Breast epithelium (tissue), 3 donors: ENCODE data around the gene TMEM213.

Experiments used
- POLR2A ChIP-seq: fragments of 450-650 bp; IDR thresholded peaks from one replicate; pipeline ENCODE4 v1.6.1; 2016; ENCODE audit warnings: antibody characterized with exemption, mild to moderate bottlenecking, moderate library complexity
- POLR2AphosphoS5 ChIP-seq, 3 donors: sonication (generic); formaldehyde crosslinking; IDR thresholded peaks; one replicate each; pipeline ENCODE4 v1.6.1; 2017; ENCODE audit warnings: antibody characterized with exemption in 3 of 3
- TF ChIP-seq, protein P1 (sequence below), 3 donors: fragments of 450-650 bp; IDR thresholded peaks; one replicate each; pipeline ENCODE4 v1.5.1; 2016 to 2017; ENCODE audit warnings: antibody characterized with exemption in 3 of 3, mild to moderate bottlenecking in 3 of 3, moderate library complexity in 3 of 3

DNA sequence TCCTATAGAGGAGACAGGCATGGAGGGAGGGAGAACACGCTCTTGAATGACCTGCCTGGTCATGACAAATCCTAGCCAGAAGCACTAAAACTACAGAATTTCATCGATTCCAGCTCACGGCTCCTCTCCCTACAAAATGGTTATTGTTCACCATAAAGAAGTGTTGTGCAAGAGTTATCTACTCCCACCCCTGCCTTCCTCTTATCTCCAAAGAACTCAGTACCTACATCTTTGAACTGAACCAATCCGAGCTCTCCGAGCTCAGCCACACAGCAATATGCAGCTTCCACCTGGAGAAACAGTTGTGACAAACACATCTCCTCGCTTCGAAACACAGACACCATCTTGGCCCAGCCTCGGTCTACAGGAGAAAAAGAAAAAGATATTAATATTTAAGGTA lies 26.9 kb upstream of the TMEM213 start:
- TF ChIP-seq, protein P1, sequence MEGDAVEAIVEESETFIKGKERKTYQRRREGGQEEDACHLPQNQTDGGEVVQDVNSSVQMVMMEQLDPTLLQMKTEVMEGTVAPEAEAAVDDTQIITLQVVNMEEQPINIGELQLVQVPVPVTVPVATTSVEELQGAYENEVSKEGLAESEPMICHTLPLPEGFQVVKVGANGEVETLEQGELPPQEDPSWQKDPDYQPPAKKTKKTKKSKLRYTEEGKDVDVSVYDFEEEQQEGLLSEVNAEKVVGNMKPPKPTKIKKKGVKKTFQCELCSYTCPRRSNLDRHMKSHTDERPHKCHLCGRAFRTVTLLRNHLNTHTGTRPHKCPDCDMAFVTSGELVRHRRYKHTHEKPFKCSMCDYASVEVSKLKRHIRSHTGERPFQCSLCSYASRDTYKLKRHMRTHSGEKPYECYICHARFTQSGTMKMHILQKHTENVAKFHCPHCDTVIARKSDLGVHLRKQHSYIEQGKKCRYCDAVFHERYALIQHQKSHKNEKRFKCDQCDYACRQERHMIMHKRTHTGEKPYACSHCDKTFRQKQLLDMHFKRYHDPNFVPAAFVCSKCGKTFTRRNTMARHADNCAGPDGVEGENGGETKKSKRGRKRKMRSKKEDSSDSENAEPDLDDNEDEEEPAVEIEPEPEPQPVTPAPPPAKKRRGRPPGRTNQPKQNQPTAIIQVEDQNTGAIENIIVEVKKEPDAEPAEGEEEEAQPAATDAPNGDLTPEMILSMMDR (IDR thresholded peaks at IDR 0.05) = no peak
- TF ChIP-seq POLR2A = no peak
- TF ChIP-seq POLR2AphosphoS5 (IDR thresholded peaks at IDR 0.05) = no peak
